Activated gamma-delta T cell treated with anti-CD3 and anti-CD28 coated beads, Interleukin-2, amount 50 U/mL, for 16 hours (primary cell): Measurements from ENCODE around the gene ARPC1B.
A peak's percentile ranks its signal among the peaks of the same experiment; 100 is the strongest.
"Not testable (repeated sequence)": the region's sequence is repeated elsewhere in the genome, so short reads cannot be mapped to it uniquely, and the experiment has no call there.

Experiments used
- DNase-seq: peaks from one replicate; pipeline ENCODE4 v3.0.0-alpha.2; 2020; ENCODE audit warnings: low read depth

Gene ARPC1B

DNA sequence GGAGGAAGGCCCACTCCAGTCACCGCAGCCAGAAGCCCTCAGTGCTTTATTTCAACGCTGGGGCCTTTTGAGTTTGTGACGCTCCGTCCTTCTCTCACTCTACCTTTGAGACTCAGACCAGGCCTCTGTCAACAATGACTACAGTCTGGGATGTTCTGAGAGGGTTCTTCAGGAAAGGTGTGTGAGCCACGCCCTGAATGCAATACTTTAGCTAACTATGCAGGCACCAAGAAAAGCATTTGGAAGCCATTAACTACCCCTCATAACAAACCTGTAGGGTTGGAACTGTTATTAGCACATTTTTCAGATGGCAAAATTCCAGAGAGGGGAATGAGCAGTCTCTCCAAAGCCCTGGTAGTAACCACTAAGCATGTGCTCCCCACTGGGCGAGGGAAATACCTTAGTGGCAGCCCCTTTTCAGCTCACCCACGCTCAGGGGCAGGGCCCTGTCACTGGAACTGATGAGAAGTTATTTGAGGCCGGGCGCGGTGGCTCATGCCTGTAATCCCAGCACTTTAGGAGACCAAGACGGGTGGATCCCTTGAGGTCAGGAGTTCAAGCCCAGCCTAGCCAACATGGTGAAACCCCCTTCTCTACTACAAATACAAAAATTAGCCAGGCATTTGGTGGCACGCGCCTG is 5.7 kb upstream of the ARPC1B start:
- no peak for DNase-seq

DNA sequence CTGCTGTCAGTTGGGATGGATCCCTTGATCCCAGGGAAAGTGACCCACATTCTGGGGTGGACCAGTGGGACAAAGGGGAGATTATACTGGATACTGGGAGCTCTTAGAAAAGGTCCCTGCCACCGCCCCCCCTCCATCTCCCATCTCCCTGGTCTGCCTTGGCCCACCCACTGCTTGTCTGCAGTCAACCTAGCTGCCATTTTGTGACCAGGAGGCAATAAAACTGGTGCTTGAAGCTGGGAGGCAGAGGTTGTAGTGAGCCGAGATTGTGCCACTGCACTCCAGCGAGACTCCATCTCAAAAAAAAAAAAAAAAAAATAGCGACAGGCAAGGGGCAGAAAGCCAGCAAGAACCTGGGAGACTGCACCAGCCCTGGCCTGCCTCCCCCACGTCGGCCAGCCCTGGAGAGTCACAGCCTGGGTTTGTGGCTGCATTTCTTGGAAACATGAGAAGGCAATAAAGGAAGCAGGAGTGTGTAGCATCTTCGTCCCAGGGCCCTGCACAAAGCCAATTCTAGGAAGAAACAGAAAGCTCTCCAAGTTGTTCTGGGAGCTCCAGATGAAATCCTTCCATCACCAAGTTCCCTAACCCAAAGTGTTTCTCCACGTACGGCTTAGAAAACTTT is 4.7 kb upstream of the ARPC1B start:
- no peak for DNase-seq

DNA sequence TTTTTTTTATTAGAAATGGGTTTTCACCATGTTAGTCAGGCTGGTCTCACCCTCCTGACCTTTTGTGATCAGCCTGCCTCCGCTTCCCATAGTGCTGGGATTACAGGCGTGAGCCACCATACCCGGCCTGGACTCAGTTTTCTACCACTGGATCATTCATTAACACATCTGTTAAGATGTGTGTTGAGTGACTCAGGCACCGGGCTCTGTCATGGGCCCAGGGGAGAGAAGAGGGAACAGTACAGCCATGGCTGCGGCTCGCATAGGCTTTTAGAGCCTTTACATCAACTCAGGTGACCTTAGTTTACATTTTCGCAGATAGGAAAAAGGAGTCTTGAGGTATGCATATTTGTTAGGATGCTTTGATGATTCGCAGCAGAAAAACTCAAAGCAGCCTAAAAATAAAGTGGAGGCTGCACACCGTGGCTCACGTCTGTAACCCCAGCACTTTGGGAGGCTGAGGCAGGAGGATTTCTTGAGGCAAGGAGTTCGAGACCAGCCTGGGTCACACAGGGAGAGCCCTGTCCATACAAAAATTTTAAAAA is 3.1 kb upstream of the ARPC1B start:
- no peak for DNase-seq

DNA sequence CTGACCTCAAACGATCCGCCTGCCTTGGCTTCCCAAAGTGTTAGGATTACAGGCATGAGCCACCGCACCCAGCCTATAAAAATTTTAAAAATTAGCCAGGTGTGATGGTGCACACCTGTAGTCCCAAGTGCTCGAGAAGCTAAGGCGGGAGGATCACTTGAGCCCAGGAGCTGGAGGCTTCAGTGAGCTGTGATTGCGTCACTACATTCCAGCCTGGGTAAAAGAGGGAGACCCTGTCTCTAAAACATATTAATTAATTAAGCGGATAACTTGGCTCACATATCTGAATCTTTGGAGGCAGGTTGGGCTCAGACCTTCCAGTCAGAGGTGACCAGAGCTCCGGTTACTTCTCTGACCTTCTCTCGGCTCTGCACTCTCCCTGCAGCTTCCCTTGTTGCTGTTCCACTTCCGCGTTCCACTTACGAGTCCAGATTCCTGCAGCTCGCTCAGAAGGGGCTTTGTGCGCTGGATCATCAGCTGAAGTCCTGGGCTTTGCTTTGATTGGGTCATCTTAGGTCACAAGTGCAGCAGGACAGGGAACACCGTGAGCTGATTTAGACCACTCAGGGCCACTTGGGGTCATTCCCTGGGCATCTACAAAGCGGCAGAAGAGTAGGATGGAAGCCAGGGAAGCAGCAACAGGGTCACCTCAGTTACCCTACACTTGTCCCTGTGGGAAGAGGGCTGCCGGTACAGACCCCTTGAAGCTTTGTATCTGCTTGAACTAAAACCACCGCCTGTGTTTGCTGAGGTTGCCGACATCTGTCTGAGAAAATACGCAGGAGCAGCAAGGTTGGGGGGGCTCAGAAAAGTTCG is 2.0 kb upstream of the ARPC1B start:
- DNase-seq: no peak

DNA sequence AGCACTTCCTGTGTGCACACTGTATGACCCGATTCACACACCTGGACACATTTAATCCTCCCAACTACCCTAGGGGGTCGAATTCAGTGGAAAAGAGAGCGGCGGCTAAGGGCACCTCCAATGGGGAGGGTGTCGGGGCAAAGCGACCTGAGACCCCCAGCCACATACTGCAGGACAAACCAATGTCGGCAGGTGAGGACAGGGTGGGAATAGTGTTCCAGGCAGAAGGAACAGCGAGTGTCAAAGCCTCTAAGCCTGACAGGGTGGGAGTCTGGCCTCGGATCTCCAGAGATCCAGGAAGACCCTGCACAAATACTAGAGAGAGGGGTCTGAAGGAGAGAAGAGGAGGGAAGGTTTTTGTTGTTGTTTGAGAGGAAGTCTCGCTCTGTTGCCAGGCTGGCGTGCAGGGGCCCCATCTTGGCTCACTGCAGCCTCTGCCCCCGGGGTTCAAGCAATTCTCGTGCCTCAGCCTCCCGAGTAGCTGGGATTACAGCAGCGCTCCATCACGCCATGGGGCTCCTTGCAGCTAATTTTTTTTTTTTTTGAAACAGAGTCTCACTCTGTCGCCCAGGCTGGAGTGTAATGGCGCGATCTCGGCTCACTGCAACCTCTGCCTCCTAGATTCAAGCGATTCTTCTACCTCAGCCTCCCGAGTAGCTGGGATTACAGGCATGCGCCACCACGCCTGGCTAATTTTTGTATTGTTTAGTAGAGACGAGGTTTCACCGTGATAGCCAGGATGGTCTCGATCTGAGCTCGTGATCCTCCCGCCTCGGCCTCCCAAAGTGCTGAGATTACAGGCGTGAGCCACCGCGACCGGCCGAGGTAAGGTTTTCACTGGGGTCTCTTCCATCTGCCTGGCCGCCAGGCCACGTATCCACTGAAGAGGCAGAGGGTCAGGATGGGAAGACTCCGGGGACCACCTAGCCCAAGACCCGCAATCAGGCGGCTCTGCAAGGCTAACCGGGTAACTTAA is 1.2 kb upstream of the ARPC1B start:
- DNase-seq: no peak

DNA sequence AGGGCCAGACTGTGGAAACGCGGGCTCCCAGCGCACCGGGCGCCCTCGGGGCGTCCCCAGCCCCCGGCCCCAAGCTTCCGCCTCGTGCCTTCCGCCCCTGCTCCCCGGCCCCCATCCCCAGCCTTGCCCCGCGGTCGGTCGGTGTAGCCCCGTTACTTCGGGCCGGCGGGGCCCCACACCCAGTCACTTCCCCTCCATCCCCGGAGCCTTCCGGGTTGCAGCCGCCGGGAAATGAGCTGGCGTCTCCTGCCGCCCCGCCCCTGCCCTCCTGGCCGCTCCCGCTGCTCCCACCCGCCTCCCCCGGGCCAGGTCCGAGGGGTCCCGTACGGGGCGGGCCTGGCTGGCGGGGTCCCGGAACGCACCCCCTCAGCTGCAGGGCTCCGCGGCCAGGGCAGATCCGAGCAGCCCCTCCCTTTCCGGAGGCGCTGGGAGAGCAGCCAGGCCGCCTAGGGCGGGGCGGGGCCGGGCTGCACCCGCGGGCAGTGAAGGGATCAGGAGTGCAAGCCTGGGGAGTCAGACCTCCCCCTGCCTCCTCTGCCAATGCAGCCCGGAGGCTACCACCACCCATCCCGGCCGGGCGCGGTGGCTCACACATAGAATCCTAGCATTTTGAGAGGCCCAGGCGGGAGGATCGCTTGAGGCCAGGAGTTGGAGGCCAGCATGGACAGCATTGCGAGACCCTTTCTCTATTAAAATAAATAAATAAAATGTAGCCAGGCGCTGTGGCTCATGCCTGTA is 709 bp downstream of the ARPC1B start:
- DNase-seq: peak; percentile 44

DNA sequence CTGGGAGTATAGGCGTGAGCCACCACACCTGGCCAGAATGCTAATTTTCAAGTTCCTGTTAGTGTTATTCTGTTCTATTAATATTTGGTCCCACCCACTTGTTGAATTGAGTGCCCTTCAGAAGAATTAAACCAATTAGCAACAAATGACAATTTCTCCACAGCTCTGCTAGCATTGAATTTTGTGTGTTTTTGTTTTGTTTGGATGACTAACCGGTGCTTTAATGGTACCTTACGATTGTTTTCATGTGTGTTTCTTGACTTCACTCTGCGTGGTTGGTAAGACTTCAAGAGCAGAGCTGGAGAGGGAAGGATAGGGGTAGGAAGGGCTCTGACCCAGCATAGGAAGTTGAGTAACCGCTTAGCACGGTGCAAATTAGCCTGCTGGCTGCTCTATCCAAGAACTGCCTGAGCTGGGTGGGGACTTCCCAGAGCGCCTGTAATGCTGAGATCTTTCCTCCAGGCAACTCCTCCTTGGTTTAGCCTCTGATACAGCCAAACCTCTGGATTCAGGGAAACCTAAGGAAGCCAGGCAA is 4.6 kb downstream of the ARPC1B start:
- no peak for DNase-seq

DNA sequence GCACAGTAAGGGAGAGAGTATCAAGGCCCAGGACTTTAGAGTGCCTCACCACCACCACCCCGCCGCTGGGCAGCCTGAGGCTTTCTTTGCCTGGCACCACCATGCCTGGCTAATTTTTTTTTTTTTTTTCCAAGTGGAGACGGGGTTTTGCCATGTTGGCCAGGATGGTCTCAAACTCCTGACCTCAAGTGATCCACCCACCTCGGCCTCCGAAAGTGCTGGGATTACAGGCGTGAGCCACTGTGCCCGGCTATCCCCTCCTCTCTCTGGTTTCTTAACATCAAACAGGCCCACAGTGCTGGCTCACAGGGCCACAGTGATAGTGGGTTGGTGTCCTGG is 5.1 kb downstream of the ARPC1B start:
- not testable (repeated sequence) for DNase-seq

DNA sequence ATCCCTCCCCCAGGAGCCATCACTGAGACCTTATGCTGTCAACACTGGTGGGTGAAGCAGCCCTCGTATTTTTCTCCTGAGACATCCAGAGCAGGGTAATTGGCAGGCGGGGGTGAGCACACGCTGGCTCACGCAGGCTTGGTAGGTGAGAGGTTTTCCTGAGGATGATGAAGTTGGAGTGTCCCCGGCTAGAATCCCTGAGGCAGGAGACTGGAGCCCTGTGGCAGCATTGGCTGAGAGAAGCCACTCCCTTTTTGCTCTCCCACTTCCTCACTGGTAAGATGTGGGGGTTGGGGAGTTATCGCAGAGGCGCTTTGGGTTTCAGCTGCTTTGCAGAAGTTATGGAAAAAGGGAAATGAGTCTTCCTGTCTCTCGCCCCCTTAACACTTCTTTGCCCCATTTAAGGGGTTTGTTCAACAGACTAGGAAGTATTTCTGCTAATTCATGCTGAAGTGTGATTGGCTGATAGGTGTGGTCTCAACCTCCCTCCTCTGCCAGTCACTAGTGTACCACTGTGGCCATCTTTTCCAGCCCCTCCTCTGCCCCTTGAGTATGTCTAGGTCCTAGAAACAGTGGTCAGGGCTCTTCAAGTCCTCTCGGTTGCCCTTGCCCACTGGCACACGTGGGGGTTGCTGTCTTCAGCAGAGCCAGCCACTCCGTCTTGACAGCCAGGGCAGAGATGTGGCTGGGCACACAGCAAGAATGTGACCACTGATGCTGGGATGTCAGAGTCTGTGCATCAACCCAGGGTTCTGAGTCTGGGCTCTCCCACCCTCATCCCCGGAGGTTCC is 5.7 kb downstream of the ARPC1B start:
- DNase-seq: no peak

DNA sequence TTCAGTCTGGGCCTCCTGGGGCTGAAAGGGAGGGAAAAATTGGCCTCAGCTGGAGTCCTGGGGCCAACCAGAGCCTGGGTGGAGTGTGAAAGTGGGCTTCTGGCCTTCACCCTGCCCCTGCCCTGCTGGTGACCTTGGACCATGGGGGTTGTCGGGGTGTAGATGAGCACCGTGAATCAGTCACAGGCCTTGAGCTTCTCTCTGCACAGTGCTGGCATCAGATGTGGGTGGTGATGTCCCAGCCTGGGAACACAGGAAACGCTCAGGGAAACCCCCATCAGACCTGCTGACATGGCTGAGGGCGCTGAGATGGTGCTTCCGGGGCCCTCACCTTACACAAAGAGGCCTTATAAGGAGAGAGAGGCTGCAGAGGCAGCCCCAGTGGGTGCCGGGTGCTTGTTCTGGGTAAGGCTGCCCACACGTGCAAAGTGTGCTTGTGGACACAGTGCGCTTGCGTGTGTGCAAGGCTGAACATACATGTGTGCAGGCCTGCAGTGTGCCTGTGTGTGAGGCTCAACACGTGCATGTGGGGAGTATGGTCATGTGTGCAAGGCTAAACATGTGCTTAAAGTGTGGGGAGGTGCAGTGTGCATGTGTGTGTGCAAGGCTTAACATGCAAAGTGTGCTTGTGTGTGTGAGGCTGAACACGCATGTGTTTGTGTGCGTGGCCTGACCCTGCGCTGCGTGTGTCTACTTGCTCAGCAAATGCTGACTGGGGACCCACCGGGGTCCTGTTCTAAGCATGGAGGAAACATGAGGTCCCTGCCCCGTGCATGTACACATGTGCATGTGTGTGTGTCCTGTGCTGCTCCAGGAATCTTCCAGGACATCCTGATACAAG is 6.5 kb downstream of the ARPC1B start:
- peak; percentile 86 for DNase-seq

DNA sequence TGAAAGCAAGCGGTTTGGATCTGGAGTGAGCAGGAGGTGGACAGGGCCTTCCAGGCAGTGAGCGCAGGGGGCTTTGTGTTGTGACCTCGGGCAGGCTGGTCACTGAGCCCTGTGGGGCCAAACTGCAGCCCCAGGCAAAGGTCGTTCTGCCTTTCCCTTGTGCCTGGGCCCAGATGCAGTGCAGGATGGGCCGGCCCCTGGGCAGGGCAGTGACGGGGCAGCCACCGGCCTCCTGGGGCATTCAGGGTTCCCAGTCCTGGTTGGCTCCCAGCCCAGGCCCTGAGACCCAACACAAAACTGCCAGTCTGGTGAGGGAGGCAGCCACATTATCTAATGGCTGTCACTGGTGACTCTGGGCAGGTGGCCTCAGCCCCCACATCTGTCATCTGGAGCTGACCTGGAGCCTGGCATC is 7.1 kb downstream of the ARPC1B start:
- no peak for DNase-seq

DNA sequence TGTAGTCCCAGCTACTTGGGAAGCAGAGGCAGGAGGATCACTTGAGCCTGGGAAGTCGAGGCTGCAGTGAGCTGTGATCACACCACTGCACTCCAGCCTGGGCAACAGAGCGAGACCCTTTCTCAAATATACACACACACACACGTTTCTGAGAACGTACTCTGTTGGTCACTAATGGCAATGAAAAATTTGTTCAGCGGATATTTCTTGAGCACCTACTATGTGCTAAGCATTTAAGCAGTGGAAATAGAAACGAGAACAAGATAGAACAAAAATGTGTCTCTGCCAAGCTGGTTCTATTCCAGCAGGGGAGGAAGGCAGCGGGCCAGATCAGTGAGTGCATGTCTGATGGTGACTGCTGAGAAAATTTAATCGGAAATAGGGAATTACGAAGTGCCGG is 8.7 kb downstream of the ARPC1B start:
- no peak for DNase-seq

DNA sequence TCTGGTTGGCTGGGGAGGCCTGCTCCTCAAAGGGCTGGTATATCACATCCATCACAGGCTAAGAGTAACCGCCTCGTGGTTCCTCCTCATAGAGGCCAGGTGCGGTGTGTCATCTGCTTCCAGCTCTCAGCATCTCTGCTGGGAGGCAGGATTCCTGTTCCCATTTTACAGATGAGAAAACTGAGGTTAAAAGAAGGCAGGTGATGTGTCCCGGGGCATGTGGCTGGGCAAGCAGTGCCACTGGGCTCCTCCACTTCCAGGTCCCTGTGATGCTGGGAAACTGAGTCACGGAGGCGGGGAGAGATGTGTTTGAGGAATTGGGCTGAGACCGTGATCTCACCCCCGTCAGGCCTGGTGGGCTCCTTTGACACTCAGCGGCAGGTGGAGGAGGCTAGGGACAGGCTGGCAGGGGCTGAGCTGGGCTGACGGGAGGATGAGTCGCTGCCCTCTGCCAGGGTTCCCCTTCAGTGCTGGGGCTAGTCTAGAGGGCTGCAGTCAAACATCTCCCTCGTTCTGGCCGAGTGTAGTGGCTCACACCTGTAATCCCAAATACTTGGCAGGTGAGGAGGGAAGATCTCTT is 9.4 kb downstream of the ARPC1B start:
- DNase-seq: no peak

DNA sequence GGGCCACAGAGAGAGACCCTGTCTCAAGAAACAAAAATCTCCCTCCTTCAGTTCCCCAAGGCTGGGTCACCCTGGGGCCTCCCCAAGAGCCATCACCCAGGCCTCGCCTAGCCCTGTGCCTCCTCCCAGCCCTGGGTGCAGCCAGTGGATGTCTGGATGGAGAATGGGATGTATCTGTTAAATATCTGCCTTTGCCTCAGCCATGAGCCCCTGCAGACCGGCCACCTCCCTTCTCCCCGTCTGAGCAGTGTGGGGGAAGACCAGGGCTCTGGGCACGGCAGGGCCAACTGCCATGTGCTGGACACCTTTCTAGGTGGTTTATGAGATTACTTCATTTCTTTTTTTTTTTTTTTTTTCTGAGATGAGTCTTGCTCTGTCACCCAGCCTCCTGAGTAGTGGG is 10.0 kb downstream of the ARPC1B start:
- no peak for DNase-seq

DNA sequence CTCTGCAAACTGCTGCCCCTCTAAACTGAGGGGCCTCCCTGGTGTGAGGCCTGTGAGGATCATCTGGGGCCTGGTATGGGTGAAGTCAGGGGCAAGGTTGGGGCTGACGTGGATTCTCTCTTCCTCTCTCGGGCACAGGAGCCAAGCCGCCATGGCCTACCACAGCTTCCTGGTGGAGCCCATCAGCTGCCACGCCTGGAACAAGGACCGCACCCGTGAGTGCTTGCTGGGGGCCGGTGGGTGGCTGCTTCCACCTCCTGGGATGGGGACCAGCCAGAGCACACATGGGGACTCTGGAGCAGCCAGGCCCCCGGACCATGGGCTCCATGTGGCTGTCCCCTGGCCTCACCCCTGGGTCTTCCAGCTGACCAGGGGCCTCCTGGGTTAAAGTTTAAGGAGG is 11.0 kb downstream of the ARPC1B start:
- no peak for DNase-seq

DNA sequence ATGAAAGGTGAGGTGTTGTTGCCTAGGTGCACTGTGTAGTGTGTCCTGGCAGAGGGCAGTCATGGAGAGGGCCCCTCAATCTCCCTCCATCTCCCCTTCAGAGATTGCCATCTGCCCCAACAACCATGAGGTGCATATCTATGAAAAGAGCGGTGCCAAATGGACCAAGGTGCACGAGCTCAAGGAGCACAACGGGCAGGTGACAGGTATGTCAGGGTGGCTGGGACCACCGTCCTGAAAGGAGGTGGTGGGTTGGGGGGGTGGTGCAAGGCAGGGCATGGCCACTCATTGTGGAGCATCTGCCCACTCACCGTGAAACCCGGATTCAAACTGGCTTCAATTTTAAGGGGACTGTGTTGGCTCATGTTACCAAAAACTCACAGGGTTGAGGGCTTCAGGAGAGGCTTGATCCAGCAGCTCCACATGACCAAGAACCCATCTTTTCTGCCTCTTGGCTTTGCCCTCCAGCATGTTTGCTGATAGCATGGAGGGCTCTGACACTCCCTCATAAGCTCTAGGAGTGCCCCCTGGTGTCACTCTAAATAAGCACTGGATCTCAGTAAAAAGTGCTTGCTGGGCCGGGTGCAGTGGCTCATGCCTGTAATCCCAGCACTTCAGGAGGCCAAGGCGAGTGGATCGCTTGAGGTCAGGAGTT is 12.2 kb downstream of the ARPC1B start:
- no peak for DNase-seq

DNA sequence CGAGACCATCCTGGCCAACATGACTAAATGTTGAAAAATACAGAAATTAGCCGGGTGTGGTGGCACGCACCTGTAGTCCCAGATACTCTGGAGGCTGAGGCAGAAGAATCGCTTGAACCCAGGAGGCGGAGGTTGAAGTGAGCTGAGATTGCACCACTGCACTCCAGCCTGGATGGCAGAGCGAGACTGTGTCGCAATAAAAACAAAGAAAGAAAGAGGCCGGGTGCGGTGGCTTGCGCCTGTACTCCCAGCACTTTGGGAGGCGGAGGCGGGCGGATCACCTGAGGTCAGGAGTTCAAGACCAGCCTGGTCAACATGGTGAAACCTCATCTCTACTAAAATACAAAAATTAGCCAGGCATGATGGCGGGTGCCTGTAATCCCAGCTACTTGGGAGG is 12.7 kb downstream of the ARPC1B start:
- DNase-seq: not testable (repeated sequence)

DNA sequence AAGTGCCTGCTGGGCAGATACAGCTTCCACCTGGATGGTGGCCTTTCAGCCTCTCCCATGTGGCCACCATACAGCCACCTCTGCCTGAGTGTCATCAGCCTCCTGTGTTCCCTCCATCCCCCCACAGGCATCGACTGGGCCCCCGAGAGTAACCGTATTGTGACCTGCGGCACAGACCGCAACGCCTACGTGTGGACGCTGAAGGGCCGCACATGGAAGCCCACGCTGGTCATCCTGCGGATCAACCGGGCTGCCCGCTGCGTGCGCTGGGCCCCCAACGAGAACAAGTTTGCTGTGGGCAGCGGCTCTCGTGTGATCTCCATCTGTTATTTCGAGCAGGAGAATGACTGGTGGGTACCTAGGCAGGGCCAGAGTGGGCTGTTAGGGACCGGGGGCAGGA is 13.4 kb downstream of the ARPC1B start:
- DNase-seq: no peak
